Measurements from ENCODE around the gene SLC39A7.

The SLC39A7 gene

DNA sequence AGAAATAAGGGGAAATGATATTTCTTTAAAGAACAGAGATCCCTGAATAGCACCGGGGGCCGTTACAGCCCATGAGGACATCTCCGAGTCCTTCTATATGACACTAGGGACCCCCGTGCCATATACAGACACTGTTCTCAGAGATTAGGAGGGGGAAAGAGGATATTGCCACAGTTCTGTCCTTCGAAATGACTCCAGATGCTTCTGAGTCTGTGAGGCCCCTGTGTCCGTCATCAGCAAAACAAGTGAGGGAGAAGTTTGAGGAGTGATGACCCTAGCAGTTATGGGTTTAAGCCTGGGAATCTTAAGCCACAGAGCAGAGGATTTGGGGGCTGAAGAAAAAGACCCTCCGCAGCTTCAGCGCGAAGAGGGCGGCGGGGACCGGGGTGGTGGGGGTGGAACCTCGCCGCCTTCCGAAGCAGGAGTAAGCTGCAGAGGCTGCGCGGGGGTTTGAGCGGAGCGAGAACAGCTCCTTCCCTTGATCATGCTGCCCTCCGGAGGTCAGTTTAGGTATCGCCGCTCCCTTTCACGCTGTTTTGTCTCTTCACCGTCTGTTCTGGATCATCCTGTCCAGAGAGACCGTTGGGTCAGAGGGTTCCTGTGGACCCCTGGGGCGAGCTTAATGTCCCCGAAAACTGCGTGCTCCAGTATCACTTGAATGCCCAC, 47.4 kb downstream of the SLC39A7 start:
- peak; percentile 72 for DNase-seq

DNA sequence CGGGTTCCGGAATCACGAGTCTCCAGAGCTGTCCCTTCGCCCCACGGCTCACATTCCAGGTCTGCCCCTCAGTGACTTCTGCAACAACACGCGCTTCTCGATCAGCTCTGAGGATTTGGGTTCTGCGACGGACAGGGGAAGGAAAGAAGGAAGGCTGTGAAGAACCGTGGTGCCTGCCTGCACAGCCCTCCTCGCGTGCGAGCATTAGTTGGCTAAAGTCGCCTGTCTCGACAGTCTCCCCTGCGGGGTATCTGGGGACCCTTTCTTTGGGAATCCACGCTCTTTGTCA, 47.9 kb downstream of the SLC39A7 start:
- peak; percentile 52 for DNase-seq

GRCh38 chr6:33248932-33249731, 48.5 kb downstream of the SLC39A7 start:
- peak; percentile 99 for DNase-seq

GRCh38 chr6:33249732-33250630, 49.3 kb downstream of the SLC39A7 start:
- DNase-seq = no peak

DNA sequence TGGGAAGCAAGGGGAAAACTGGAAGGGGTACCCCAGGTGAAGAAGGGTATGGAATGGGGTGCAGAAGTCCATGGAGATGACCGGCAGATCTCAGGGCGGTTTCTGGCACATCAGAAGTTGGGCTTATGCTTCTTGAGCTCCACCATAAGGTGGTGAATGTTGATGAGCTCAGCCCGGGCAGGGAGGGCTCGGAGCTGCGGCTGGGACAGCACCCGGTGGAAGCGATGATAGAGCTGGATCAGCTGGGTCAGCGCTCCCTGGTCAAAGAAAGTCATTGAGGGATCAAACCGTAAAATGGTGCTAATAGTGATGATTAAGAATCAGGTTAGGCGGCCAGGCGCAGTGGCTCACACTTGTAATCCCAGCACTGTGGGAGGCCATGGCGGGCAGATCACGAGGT, 50.1 kb downstream of the SLC39A7 start:
- no peak for DNase-seq

DNA sequence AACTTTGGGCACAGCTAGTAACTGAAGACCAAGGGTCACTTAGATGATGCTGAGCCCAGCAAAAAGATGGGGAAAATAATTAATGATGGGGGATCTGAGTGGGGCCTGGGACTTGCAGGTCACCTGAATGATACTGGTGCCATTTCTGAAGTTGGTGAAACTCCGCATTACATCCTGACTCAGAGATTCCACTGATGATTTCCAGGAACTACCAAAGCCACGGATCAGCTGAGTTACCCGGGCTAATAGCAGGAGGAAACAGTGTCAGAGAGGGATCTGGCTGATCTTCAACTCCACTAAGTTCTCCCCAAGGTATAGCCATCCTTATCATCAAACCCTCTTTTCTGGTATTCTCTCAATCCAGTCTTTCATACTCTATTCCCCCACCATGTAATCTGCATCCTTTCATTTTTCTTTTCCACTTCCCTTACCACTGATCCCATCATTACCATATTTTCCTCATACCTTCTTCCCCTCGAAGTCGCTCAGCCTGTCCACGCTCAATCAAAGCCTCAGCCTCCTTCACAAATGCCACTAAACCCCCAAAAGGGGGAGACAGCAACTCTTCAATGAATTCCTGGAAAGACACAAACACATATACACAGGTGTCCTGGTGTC, 50.8 kb downstream of the SLC39A7 start:
- DNase-seq = no peak

DNA sequence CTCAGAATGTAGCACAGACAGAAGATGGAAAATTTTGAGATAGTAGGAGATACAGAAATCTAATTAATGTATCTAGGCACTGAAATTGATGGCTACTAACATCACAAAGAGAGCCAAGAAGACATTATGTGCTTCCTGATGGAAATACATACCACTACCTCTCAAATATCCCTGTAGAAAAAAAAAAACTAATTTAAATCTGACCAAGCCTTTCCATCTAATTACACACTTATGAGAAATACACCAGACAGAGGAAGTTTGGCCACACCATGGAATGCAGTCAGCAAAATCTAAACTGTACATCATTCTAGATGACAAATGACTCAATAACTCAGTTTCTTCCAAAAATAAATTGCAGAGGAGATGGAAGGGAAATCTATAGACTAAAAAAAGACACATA, 52.1 kb downstream of the SLC39A7 start:
- DNase-seq = no peak

All from DMS 273 treated with DMSO at 0.1 percent for 48 hours (cell line).